GM12878 (cell line): ENCODE measurements around the gene C5. TPM values are rescaled to one million over a fixed set of nuclear protein-coding genes. Genes with fewer than 3 reads are reported as not detected.
A peak's percentile ranks its signal among the peaks of the same experiment; 100 is the strongest.

Experiments
- ATAC-seq: fragments of 200-7000 bp; cut with Tn5 transposase; 3 replicates; pipeline ENCODE4 v1.9.1; 2020; ENCODE audit warnings: mild to moderate bottlenecking, moderate library complexity
- BruUV-seq: library from RNA; stranded (reverse); fragments of 400-500 nt; replicated peaks from 2 replicates; lab custom pipeline; 2021; lab: Mats Ljungman, UMichigan
- CTCF ChIA-PET: fragments of 300-600 bp; sonication (Branson Sonifier 250); formaldehyde crosslinking; extraction: SDS; loops from one replicate; lab custom pipeline; 2021; ENCODE audit warnings: inconsistent platforms; lab: Yijun Ruan, JAX
- POLR2A ChIA-PET: fragments of 350-600 bp; formaldehyde crosslinking; extraction: SDS; loops from one replicate; lab custom pipeline; 2021; ENCODE audit warnings: inconsistent platforms; lab: Charles Lee
- RAD21 ChIA-PET: fragments of 300-600 bp; sonication (Branson Sonifier 250); formaldehyde crosslinking; loops from one replicate; lab custom pipeline; 2023; ENCODE audit warnings: antibody characterized with exemption; ENCODE audit not compliant: unreplicated experiment; lab: Charles Lee
- SMC1A ChIA-PET: fragments of 300-600 bp; sonication (Branson Sonifier 250); formaldehyde crosslinking; loops from one replicate; lab custom pipeline; 2023; ENCODE audit not compliant: unreplicated experiment, uncharacterized antibody; lab: Charles Lee
- DNase-seq: peaks from one replicate; pipeline ENCODE4 v3.0.0-alpha.2; 2011; ENCODE audit warnings: low read depth, low spot score
- FAIRE-seq: peaks from 3 replicates; lab custom pipeline; 2011; peaks lifted over from hg19 to GRCh38; lab: Jason Lieb, UNC
- H2AFZ ChIP-seq: 2 replicates; pipeline ENCODE4 v1.6.0; 2011; ENCODE audit warnings: low read depth, low read length, control low read depth; ENCODE audit not compliant: control insufficient read depth
- H3K27ac ChIP-seq: 2 replicates; pipeline ENCODE4 v1.5.1; 2011; ENCODE audit warnings: control low read depth; ENCODE audit not compliant: control insufficient read depth, insufficient read depth
- H3K27me3 ChIP-seq, 2 experiments: replicated peaks in 1 of 2; 2 replicates each; pipeline versions ENCODE4 v1.6.0 to v1.6.1; 2011; ENCODE audit warnings: low read length in 1 of 2; ENCODE audit not compliant: control insufficient read depth in 2 of 2, insufficient read depth in 2 of 2
- H3K36me3 ChIP-seq, 2 experiments: 2 replicates each; pipeline ENCODE4 v1.5.1; 2011; ENCODE audit warnings: low read length in 1 of 2; ENCODE audit not compliant: control insufficient read depth in 2 of 2, insufficient read depth in 2 of 2
- H3K4me1 ChIP-seq: 2 replicates; pipeline ENCODE4 v1.6.1; 2011; ENCODE audit warnings: mild to moderate bottlenecking, low read length, moderate library complexity, mixed read lengths; ENCODE audit not compliant: control insufficient read depth, insufficient read depth
- H3K4me2 ChIP-seq: 2 replicates; pipeline ENCODE4 v1.6.0; 2011; ENCODE audit warnings: control low read depth; ENCODE audit not compliant: control insufficient read depth, insufficient read depth
- H3K4me3 ChIP-seq: fragments of 200-600 bp; sonication (generic); 2 replicates; pipeline ENCODE4 v1.5.1; 2016
- H3K79me2 ChIP-seq: 2 replicates; pipeline ENCODE4 v1.6.0; 2011; ENCODE audit warnings: low read length; ENCODE audit not compliant: control insufficient read depth, insufficient read depth
- H3K9ac ChIP-seq: 2 replicates; pipeline ENCODE4 v1.8.0; 2011; ENCODE audit warnings: low read length, control low read depth, mixed read lengths; ENCODE audit not compliant: control insufficient read depth, insufficient read depth
- H3K9me3 ChIP-seq: replicated peaks from 3 replicates; pipeline ENCODE4 v1.5.1; 2011; ENCODE audit warnings: mild to moderate bottlenecking, low read length; ENCODE audit not compliant: control insufficient read depth, insufficient read depth
- H4K20me1 ChIP-seq: 2 replicates; pipeline ENCODE4 v1.6.0; 2011; ENCODE audit not compliant: control insufficient read depth, insufficient read depth
- BMI1 ChIP-seq: fragments of 450-650 bp; IDR thresholded peaks from 2 replicates; pipeline ENCODE4 v1.6.1; 2016; ENCODE audit warnings: mild to moderate bottlenecking, moderate library complexity, borderline replicate concordance
- DPF2 ChIP-seq: fragments of 450-650 bp; IDR thresholded peaks from 2 replicates; pipeline ENCODE4 v1.6.1; 2017; ENCODE audit warnings: mild to moderate bottlenecking
- EP300 ChIP-seq, 2 experiments: fragments of 150-350 bp in 1 of 2; IDR thresholded peaks; 2 replicates each; pipeline ENCODE4 v1.6.1; 2011 to 2012; ENCODE audit warnings: low read depth in 2 of 2, low read length in 2 of 2, borderline replicate concordance in 1 of 2, improper control_type of control experiment in 1 of 2, inconsistent platforms in 1 of 2; ENCODE audit not compliant: control insufficient read depth in 1 of 2
- FOS ChIP-seq: IDR thresholded peaks from 3 replicates; pipeline ENCODE4 v1.6.1; 2011; ENCODE audit warnings: borderline replicate concordance; ENCODE audit not compliant: insufficient read length; ENCODE audit errors: extremely low read depth
- IKZF2 ChIP-seq, 2 experiments: fragments of 450-650 bp; IDR thresholded peaks; 2 replicates each; pipeline ENCODE4 v1.6.1; 2017; ENCODE audit warnings: mild to moderate bottlenecking in 2 of 2, moderate library complexity in 2 of 2
- KAT2A ChIP-seq: conservative IDR thresholded peaks from 2 replicates; pipeline ENCODE4 v1.6.1; 2011; ENCODE audit warnings: low read depth, low read length; ENCODE audit not compliant: control insufficient read depth
- NR2F1 ChIP-seq: fragments of 450-650 bp; conservative IDR thresholded peaks from 2 replicates; pipeline ENCODE4 v1.6.1; 2017; ENCODE audit warnings: mild to moderate bottlenecking
- POLR2AphosphoS5 ChIP-seq: IDR thresholded peaks from 2 replicates; pipeline ENCODE4 v1.6.1; 2011; ENCODE audit warnings: mild to moderate bottlenecking, low read length, inconsistent platforms
- RAD21 ChIP-seq: IDR thresholded peaks from 2 replicates; pipeline ENCODE4 v1.6.1; 2011; ENCODE audit warnings: mild to moderate bottlenecking, low read depth, low read length, moderate library complexity; ENCODE audit not compliant: insufficient read depth
- RELB ChIP-seq: fragments of 450-650 bp; IDR thresholded peaks from 2 replicates; pipeline ENCODE4 v1.6.1; 2017; ENCODE audit warnings: low read depth, mild to moderate bottlenecking, moderate library complexity
- STAT1 ChIP-seq: fragments of 450-650 bp; conservative IDR thresholded peaks from 2 replicates; pipeline ENCODE4 v1.6.1; 2014; ENCODE audit warnings: antibody characterized with exemption, mild to moderate bottlenecking
- ZBED1 ChIP-seq: IDR thresholded peaks from 2 replicates; pipeline ENCODE4 v1.6.1; 2016; ENCODE audit warnings: borderline replicate concordance
- ZNF592 ChIP-seq: fragments of 450-650 bp; IDR thresholded peaks from 2 replicates; pipeline ENCODE4 v1.6.1; 2017; ENCODE audit warnings: mild to moderate bottlenecking, moderate library complexity
- WGBS: methylation state at CpG from one replicate; pipeline ENCODE4 v1.1.6; 2016; ENCODE audit warnings: low lambda C conversion rate; ENCODE audit not compliant: insufficient replicate concordance, insufficient coverage; ENCODE audit errors: missing lambda C conversion rate; 5-methylcytosine and 5-hydroxymethylcytosine counted together
- in situ Hi-C: fragments of 300-500 bp; cut with MboI; formaldehyde crosslinking; loops from 9 replicates; pipeline ENCODE4 v1.14.3; 2018; ENCODE audit warnings: mixed read lengths
- intact Hi-C: fragments of 100-400 bp; cut with micrococcal nuclease; formaldehyde crosslinking; loops from one replicate; pipeline ENCODE4 v1.14.2; 2022; ENCODE audit not compliant: unreplicated experiment
- polyA plus RNA-seq, 11 experiments: library from polyadenylated mRNA; depleted of rRNA in 4 of 11; unstranded in 6 of 11; stranded (reverse) in 5 of 11; fragments of >200 nt; fragmentation: Nextera tagmentation in 4 of 11; fragmentation: Illumina TruSeq in 1 of 11; extraction: Ambion mirVana in 4 of 11; extraction: Trizol in 1 of 11; gene quantifications; 1 replicate in 1 of 11; 2 replicates in 10 of 11; pipeline versions ENCODE4 v1.2.1 to v1.2.3, GENCODE V29; 2011 to 2016; ENCODE audit warnings: inconsistent platforms in 2 of 11, missing spikeins in 2 of 11, low read depth in 1 of 11
- total RNA-seq, 4 experiments: library from RNA; depleted of rRNA in 3 of 4; stranded (reverse); fragments of >200 nt in 3 of 4; fragmentation: Illumina TruSeq in 1 of 4; extraction: Trizol in 1 of 4; gene quantifications; 2 replicates each; pipeline versions ENCODE4 v1.2.1 to v1.2.3, GENCODE V29; 2013 to 2021
- TF ChIP-seq, protein P1 (sequence below): fragments of 450-650 bp; IDR thresholded peaks from 2 replicates; pipeline ENCODE4 v1.6.1; 2016; ENCODE audit warnings: mild to moderate bottlenecking

Gene C5
- total and polyA plus RNA-seq, 10 of the 15 experiments (the other 5 are each of a cell fraction or from before 2014, with no cell fraction given), result 0.39 to 2.2 (median 1.2) TPM

DNA sequence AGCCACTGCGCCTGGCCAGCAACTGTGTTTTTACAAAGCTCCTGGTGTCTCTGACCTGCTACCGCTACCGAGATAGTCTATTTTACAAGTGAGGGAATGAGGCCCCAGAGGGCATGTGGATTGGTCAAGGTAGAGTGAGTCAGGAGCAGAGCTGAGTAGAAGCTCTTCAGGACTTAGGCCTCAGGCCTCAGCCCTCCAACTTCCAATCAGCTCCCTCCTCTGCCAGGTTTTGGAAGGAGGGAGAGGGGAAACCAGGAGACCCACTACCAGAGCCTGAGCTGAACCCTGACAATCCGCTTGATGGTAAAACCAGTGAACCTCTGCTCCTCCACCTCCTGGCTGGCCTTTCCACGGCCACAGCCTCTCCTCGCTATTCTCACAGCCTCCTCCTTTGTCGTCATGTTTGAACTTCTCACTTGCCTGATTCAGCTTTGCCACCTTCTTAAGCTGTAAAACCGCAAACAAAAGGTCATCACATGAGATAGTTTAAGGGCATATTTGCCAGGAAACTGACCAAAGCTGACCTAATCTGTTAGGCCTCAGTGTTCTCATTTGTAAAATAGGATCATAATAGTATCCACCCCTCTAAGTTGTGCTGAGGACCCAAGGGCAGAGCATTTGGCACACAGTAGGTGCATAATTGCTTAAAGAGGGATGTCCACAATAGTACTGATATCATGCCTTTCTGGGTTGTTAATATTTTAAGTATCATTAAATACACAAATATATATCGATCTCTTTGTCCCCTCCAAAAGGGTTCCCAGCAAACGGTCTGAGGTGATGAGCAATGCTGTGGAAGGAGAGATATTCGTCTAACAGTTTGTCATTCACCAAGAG is 125.2 kb downstream of the C5 start:
- peak overlapping the region; percentile 99 for H3K9ac ChIP-seq
- peaks cover 99% of the 10 kb centered on the region for H3K79me2 ChIP-seq
- peaks cover 2 to 6% of the 10 kb centered on the region in 2 experiments; a peak in 2 of 4 replicates for H3K36me3 ChIP-seq
- DNase-seq (no peak), ATAC-seq (peak; percentile 0; the same call in 1 of the 3 replicates), FAIRE-seq (no peak)
- RAD21 ChIA-PET, result interaction anchor here (0.7 to 11.9 kb wide), 13 partner anchors 9 to 197 kb away, joined by 3 to 196 read pairs (median 4); partner anchors contain the start of gene PHF19
- CTCF ChIA-PET, result interaction anchor here (0.9 to 7.6 kb wide), 8 partner anchors 10 to 206 kb away, joined by 3 to 110 read pairs (median 4); no protein-coding TSS in a partner anchor
- peak overlapping the region; percentile 38 for H3K4me2 ChIP-seq
- no peaks in the 10 kb centered on the region for H4K20me1 ChIP-seq
- peaks cover 42% of the 10 kb centered on the region for H3K4me1 ChIP-seq
- WGBS, result under 1% methylated on average over 11 of the region's 11 CpGs
- H2AFZ ChIP-seq, result no peak overlapping the region
- H3K27me3 ChIP-seq, result no peaks in the 10 kb centered on the region
- intact Hi-C loops, result loop anchor here (5.0 to 10.0 kb wide), 2 partner anchors 272 to 340 kb away; partner anchors contain the start of gene CDK5RAP2
- H3K4me3 ChIP-seq, result peak overlapping the region; percentile 88
- H3K27ac ChIP-seq, result peak overlapping the region; percentile 99
- POLR2A ChIA-PET, result interaction anchor here (0.8 to 18.1 kb wide), 12 partner anchors 9 to 274 kb away, joined by 3 to 383 read pairs (median 8); no protein-coding TSS in a partner anchor
- SMC1A ChIA-PET, result interaction anchor here (0.8 to 26.1 kb wide), 9 partner anchors 9 to 62 kb away, joined by 3 to 522 read pairs (median 5); no protein-coding TSS in a partner anchor
- TSS peak; percentile 58 for BruUV-seq
- in situ Hi-C loops, result no loop called here
- no peaks in the 10 kb centered on the region for H3K9me3 ChIP-seq
- TF ChIP-seq RAD21 (0 out of 2 replicates have a peak, but pooled peaks have one; percentile 6), NR2F1 (peak; percentile 92), STAT1 (no peak), POLR2AphosphoS5 (peak; percentile 65), IKZF2 (IDR thresholded peaks at IDR 0.05) (peak; percentile 41 to 60; a peak in 3 of 4 replicates), RELB (0 out of 2 replicates have a peak, but pooled peaks have one; percentile 46), KAT2A (no peak), DPF2 (peak; percentile 45), BMI1 (peak; percentile 34; the same call in 1 of the 2 replicates), FOS (no peak), EP300 (IDR thresholded peaks at IDR 0.05; ENCODE audit: borderline replicate concordance in 1 of 2, control insufficient read depth in 1 of 2, low read depth in 2 of 2, low read length in 2 of 2) (peak; percentile 50 to 61; a peak in 2 of 4 replicates), ZBED1 (peak; percentile 12), ZNF592 (peak; percentile 79; the same call in 1 of the 2 replicates)
- TF ChIP-seq, protein P1, sequence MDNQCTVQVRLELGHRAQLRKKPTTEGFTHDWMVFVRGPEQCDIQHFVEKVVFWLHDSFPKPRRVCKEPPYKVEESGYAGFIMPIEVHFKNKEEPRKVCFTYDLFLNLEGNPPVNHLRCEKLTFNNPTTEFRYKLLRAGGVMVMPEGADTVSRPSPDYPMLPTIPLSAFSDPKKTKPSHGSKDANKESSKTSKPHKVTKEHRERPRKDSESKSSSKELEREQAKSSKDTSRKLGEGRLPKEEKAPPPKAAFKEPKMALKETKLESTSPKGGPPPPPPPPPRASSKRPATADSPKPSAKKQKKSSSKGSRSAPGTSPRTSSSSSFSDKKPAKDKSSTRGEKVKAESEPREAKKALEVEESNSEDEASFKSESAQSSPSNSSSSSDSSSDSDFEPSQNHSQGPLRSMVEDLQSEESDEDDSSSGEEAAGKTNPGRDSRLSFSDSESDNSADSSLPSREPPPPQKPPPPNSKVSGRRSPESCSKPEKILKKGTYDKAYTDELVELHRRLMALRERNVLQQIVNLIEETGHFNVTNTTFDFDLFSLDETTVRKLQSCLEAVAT, result peak; percentile 92
